Measurements from ENCODE around the gene TTLL9. TPM values are rescaled to one million over a fixed set of nuclear protein-coding genes. Genes with fewer than 3 reads are reported as not detected.

The TTLL9 gene
- total and polyA plus RNA-seq, 7 donors: 0.15 to 1.1 TPM; not detected in 5

DNA sequence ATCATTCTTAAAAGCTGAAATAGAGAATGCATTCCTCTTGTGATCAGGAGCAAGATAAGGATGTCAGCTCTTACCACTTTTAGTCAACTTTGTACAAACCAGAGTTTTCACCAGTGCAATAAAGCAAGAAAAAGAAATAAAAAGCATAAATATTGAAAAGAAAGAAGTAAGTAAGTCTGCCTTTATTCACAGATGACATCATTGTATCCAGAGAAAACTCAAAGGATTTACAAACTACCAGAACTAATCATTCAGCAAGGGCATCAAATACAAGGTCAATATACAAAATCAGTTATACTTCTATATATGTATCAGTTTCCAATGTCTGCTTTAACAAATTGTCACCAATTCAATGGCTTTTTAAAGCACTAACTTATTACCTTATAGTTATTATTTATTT is 13.4 kb downstream of the TTLL9 start:
- H3K4me1 ChIP-seq: peaks cover 0 to 11% (median 2%) of the 10 kb centered on the region in 4 donors
- TF ChIP-seq POLR2A (IDR thresholded peaks at IDR 0.05) (no peak), POLR2AphosphoS5 (IDR thresholded peaks at IDR 0.05) (no peak), EP300 (IDR thresholded peaks at IDR 0.05) (no peak), CTCF (IDR thresholded peaks at IDR 0.05) (no peak)
- H3K27ac ChIP-seq: no peak overlapping the region
- H3K36me3 ChIP-seq: no peaks in the 10 kb centered on the region
- no peaks in the 10 kb centered on the region for H3K9me3 ChIP-seq
- no peaks in the 10 kb centered on the region for H3K27me3 ChIP-seq
- H3K4me3 ChIP-seq: no peak overlapping the region
- intact Hi-C loops (cut with DNase I): no loop called here
- no peak for DNase-seq

GRCh38 chr20:31890646-31891045 is 20.2 kb downstream of the TTLL9 start:
- no peak for DNase-seq
- H3K4me3 ChIP-seq: no peak overlapping the region
- peaks cover 0 to 5% (median 2%) of the 10 kb centered on the region in 4 donors for H3K4me1 ChIP-seq
- H3K27ac ChIP-seq: no peak overlapping the region
- no peaks in the 10 kb centered on the region for H3K27me3 ChIP-seq
- no peaks in the 10 kb centered on the region for H3K36me3 ChIP-seq
- TF ChIP-seq POLR2AphosphoS5 (IDR thresholded peaks at IDR 0.05) (no peak), POLR2A (IDR thresholded peaks at IDR 0.05) (no peak), CTCF (IDR thresholded peaks at IDR 0.05) (no peak), EP300 (IDR thresholded peaks at IDR 0.05) (no peak)
- intact Hi-C loops (cut with DNase I): no loop called here
- 69 to 77% methylated on average over 8 of the region's 8 CpGs for WGBS, 2 donors
- H3K9me3 ChIP-seq: no peaks in the 10 kb centered on the region

DNA sequence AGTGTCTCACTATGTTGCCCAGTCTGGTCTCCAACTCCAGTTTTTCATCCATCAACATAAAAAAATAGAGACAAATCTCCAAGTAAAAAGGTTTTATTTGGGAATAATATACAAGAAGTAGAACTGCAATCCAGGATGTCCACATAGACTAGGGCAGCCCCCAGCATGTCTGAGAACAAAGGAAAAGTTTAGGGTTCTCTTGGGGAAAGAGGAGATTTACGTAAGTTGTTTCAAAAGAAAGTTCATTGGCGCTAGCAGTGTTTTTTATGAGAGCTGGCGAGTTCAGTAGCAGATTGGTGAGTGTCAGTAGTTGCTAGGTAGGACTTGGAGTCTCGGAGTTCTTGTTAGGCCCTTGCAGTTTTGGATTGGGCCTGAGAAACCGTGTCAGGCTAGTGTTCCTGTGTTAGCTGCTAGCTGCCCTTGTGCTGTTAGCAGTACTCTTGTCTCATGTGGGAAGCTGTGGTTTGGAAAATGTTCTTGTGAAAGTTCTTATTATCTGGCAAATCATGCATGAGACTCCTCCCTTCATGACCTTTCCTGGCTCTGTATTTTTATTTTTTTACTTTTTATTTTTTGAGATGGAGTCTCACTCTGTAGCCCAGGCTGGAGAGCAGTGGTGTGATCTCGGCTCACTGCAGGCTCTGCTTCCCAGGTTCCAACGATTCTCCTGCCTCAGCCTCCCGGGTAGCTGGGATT is 24.7 kb downstream of the TTLL9 start:
- no peak overlapping the region for H3K4me3 ChIP-seq
- no peaks in the 10 kb centered on the region for H3K36me3 ChIP-seq
- TF ChIP-seq POLR2AphosphoS5 (IDR thresholded peaks at IDR 0.05) (peak in 1 of 4 donors; percentile 63), EP300 (IDR thresholded peaks at IDR 0.05) (no peak)
- intact Hi-C loops (cut with DNase I): no loop called here
- H3K27me3 ChIP-seq: no peaks in the 10 kb centered on the region
- DNase-seq: peak; percentile 86
- H3K27ac ChIP-seq: peak overlapping the region; percentile 58 to 72 (median 66)
- 41 to 44% methylated on average over 8 of the region's 8 CpGs for WGBS, 2 donors
- no peaks in the 10 kb centered on the region for H3K9me3 ChIP-seq
- H3K4me1 ChIP-seq: peaks cover 0 to 5% (median 2%) of the 10 kb centered on the region in 4 donors

DNA sequence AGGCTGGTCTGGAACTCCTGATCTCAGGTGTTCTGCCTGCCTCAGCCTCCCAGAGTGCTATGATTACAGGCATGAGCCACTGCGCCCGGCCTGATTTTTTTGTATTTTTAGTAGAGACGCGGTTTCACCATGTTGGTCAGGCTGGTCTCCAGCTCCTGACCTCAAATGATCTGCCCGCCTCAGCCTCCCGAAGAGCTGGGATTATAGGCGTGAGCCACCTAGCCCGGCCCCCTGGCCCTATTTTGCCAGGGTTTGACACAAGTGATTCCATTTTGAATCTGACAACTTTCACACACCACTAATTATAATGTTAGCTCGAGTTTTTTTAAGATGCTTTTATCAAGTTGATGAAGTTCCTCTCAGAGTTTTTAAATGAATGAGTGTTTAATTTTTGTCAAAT is 25.6 kb downstream of the TTLL9 start:
- TF ChIP-seq POLR2AphosphoS5 (IDR thresholded peaks at IDR 0.05) (no peak), EP300 (IDR thresholded peaks at IDR 0.05) (no peak), CTCF (IDR thresholded peaks at IDR 0.05) (no peak), POLR2A (IDR thresholded peaks at IDR 0.05) (no peak)
- intact Hi-C loops (cut with DNase I): no loop called here
- no peak for DNase-seq
- Histone ChIP-seq H3K27ac (peak overlapping the region in 2 of 4 donors; percentile 58 to 72), H3K36me3 (no peaks in the 10 kb centered on the region), H3K4me1 (peaks cover 0 to 5% (median 2%) of the 10 kb centered on the region in 4 donors), H3K4me3 (no peak overlapping the region), H3K9me3 (no peaks in the 10 kb centered on the region), H3K27me3 (no peaks in the 10 kb centered on the region)
- WGBS, 2 donors: 95 to 96% methylated on average over 9 of the region's 9 CpGs

DNA sequence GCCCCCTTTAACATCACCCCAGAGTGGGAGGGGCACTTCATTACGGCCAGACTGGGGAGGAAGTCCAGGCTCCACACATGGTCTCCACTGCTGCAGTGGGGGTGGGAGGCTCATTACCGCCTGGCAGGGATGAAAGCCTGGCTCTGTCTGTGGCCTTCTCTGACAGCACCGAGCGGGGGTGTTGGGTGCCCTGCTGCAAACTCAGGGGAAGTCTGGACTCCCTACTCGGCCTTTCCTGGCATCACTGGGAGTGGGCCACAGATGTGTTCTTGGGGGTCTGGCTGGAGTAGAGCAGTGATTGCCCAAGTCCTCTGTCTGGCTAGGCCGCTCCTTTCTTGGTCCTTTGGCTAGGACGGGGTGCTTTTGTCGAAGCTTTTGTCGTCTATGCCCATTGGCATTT is 27.1 kb downstream of the TTLL9 start:
- Histone ChIP-seq H3K4me3 (no peak overlapping the region), H3K27ac (no peak overlapping the region), H3K9me3 (no peaks in the 10 kb centered on the region), H3K27me3 (no peaks in the 10 kb centered on the region), H3K4me1 (peaks cover 0 to 5% (median 2%) of the 10 kb centered on the region in 4 donors), H3K36me3 (no peaks in the 10 kb centered on the region)
- 84 to 85% methylated on average over 9 of the region's 9 CpGs for WGBS, 2 donors
- intact Hi-C loops (cut with DNase I): no loop called here
- no peak for DNase-seq
- TF ChIP-seq POLR2A (IDR thresholded peaks at IDR 0.05): no peak
- no peak for TF ChIP-seq CTCF (IDR thresholded peaks at IDR 0.05)
- TF ChIP-seq POLR2AphosphoS5 (IDR thresholded peaks at IDR 0.05): no peak
- TF ChIP-seq EP300 (IDR thresholded peaks at IDR 0.05): no peak
